HEK293 (cell line): ENCODE data around the gene GLIPR1L2.

ENCODE experiments used
- CTCF ChIA-PET: fragments of 350-600 bp; formaldehyde crosslinking; extraction: SDS; loops from one replicate; lab custom pipeline; 2021; ENCODE audit warnings: antibody characterized with exemption; lab: Yijun Ruan, JAX
- POLR2A ChIA-PET: fragments of 300-600 bp; formaldehyde crosslinking; extraction: SDS; loops from one replicate; lab custom pipeline; 2020; ENCODE audit warnings: antibody characterized with exemption, inconsistent platforms; lab: Yijun Ruan, JAX
- H3K27ac ChIP-seq: fragments of 200-500 bp; sonication (Bioruptor generic); 2 replicates; pipeline ENCODE4 v1.5.1; 2014; ENCODE audit warnings: low read depth, low read length, control low read depth, inconsistent platforms; ENCODE audit errors: extremely low read depth
- H3K36me3 ChIP-seq, 2 experiments: fragments of 200-500 bp in 1 of 2; sonication (Bioruptor generic) in 1 of 2; 1 replicate in 1 of 2; 2 replicates in 1 of 2; pipeline ENCODE4 v1.5.1; 2014 to 2017; ENCODE audit warnings: inconsistent platforms in 2 of 2, low read length in 2 of 2; ENCODE audit not compliant: control insufficient read depth in 2 of 2, insufficient read depth in 1 of 2
- H3K4me1 ChIP-seq: fragments of 200-500 bp; sonication (Bioruptor generic); 2 replicates; pipeline ENCODE4 v1.5.1; 2014; ENCODE audit warnings: mild to moderate bottlenecking, low read length, inconsistent platforms; ENCODE audit not compliant: control insufficient read depth, insufficient read depth
- H3K4me3 ChIP-seq: 2 replicates; pipeline ENCODE4 v1.5.1; 2011; ENCODE audit warnings: low read depth, mild to moderate bottlenecking, control low read depth, low read length, moderate library complexity
- H3K9me3 ChIP-seq: fragments of 200-500 bp; sonication (Bioruptor generic); 2 replicates; pipeline ENCODE4 v1.5.1; 2014; ENCODE audit warnings: low read depth, low read length, inconsistent platforms; ENCODE audit not compliant: control insufficient read depth, insufficient read depth
- EGR2 ChIP-seq: fragments of 450-650 bp; formaldehyde crosslinking; IDR thresholded peaks from 2 replicates; pipeline ENCODE4 v1.5.1; 2016; ENCODE audit warnings: low read depth, missing biosample characterization, missing genetic modification characterization
- GFI1B ChIP-seq: fragments of 450-650 bp; formaldehyde crosslinking; IDR thresholded peaks from 2 replicates; pipeline ENCODE4 v1.5.1; 2016; ENCODE audit warnings: missing biosample characterization, missing genetic modification characterization
- KLF8 ChIP-seq: fragments of 450-650 bp; formaldehyde crosslinking; IDR thresholded peaks from 2 replicates; pipeline ENCODE4 v1.5.1; 2016; ENCODE audit warnings: missing biosample characterization, missing genetic modification characterization
- SP2 ChIP-seq: fragments of 450-650 bp; formaldehyde crosslinking; IDR thresholded peaks from 2 replicates; pipeline ENCODE4 v1.5.1; 2016; ENCODE audit warnings: missing biosample characterization, missing genetic modification characterization
- SP7 ChIP-seq: fragments of 450-650 bp; formaldehyde crosslinking; IDR thresholded peaks from 2 replicates; pipeline ENCODE4 v1.5.1; 2016; ENCODE audit warnings: missing biosample characterization, missing genetic modification characterization
- ZBTB20 ChIP-seq: fragments of 450-650 bp; formaldehyde crosslinking; IDR thresholded peaks from 2 replicates; pipeline ENCODE4 v1.5.1; 2016; ENCODE audit warnings: missing biosample characterization, missing genetic modification characterization
- ZBTB7A ChIP-seq: fragments of 450-650 bp; formaldehyde crosslinking; IDR thresholded peaks from 2 replicates; pipeline ENCODE4 v1.5.1; 2016; ENCODE audit warnings: low read depth, missing biosample characterization, missing genetic modification characterization
- ZEB2 ChIP-seq: fragments of 450-650 bp; formaldehyde crosslinking; IDR thresholded peaks from 2 replicates; pipeline ENCODE4 v1.5.1; 2016; ENCODE audit warnings: missing biosample characterization, missing genetic modification characterization
- ZNF140 ChIP-seq: fragments of 450-650 bp; formaldehyde crosslinking; IDR thresholded peaks from 2 replicates; pipeline ENCODE4 v1.5.1; 2016; ENCODE audit warnings: missing biosample characterization, missing genetic modification characterization
- ZNF157 ChIP-seq: fragments of 450-650 bp; formaldehyde crosslinking; IDR thresholded peaks from 2 replicates; pipeline ENCODE4 v1.5.1; 2016; ENCODE audit warnings: missing biosample characterization, missing genetic modification characterization
- ZNF214 ChIP-seq: fragments of 450-650 bp; formaldehyde crosslinking; IDR thresholded peaks from 2 replicates; pipeline ENCODE4 v1.5.1; 2017; ENCODE audit warnings: missing biosample characterization, mild to moderate bottlenecking, missing genetic modification characterization, borderline replicate concordance
- ZNF23 ChIP-seq: fragments of 450-650 bp; formaldehyde crosslinking; IDR thresholded peaks from 2 replicates; pipeline ENCODE4 v1.5.1; 2016; ENCODE audit warnings: missing biosample characterization, missing genetic modification characterization, borderline replicate concordance
- ZNF274 ChIP-seq, 2 experiments: fragments of 200-500 bp in 1 of 2; fragments of 450-650 bp in 1 of 2; sonication (Bioruptor generic) in 1 of 2; formaldehyde crosslinking in 1 of 2; IDR thresholded peaks; 2 replicates each; pipeline versions ENCODE4 v1.5.1 to v1.6.1; 2014 to 2016; ENCODE audit warnings: borderline replicate concordance in 1 of 2, inconsistent platforms in 1 of 2, low read length in 1 of 2, missing biosample characterization in 1 of 2, missing genetic modification characterization in 1 of 2
- ZNF292 ChIP-seq: fragments of 450-650 bp; formaldehyde crosslinking; IDR thresholded peaks from 2 replicates; pipeline ENCODE4 v1.5.1; 2016; ENCODE audit warnings: low read depth, missing biosample characterization, missing genetic modification characterization, borderline replicate concordance
- ZNF311 ChIP-seq: fragments of 450-650 bp; formaldehyde crosslinking; IDR thresholded peaks from 2 replicates; pipeline ENCODE4 v1.5.1; 2017; ENCODE audit warnings: missing biosample characterization, missing genetic modification characterization, borderline replicate concordance
- ZNF354C ChIP-seq: fragments of 450-650 bp; formaldehyde crosslinking; IDR thresholded peaks from 2 replicates; pipeline ENCODE4 v1.5.1; 2016; ENCODE audit warnings: missing biosample characterization, missing genetic modification characterization, low read depth, borderline replicate concordance
- ZNF37A ChIP-seq: fragments of 450-650 bp; IDR thresholded peaks from 2 replicates; pipeline ENCODE4 v1.5.1; 2018; ENCODE audit warnings: missing biosample characterization, missing genetic modification characterization
- ZNF530 ChIP-seq: fragments of 450-650 bp; formaldehyde crosslinking; IDR thresholded peaks from 2 replicates; pipeline ENCODE4 v1.5.1; 2016; ENCODE audit warnings: low read depth, missing biosample characterization, missing genetic modification characterization
- ZNF548 ChIP-seq: fragments of 450-650 bp; formaldehyde crosslinking; IDR thresholded peaks from 2 replicates; pipeline ENCODE4 v1.5.1; 2016; ENCODE audit warnings: missing biosample characterization, missing genetic modification characterization
- ZNF658 ChIP-seq: fragments of 450-650 bp; formaldehyde crosslinking; IDR thresholded peaks from 2 replicates; pipeline ENCODE4; 2016; ENCODE audit warnings: missing biosample characterization, missing genetic modification characterization
- ZNF707 ChIP-seq: fragments of 450-650 bp; formaldehyde crosslinking; IDR thresholded peaks from 2 replicates; pipeline ENCODE4 v1.5.1; 2016; ENCODE audit warnings: missing biosample characterization, missing genetic modification characterization
- ZSCAN16 ChIP-seq: fragments of 450-650 bp; formaldehyde crosslinking; IDR thresholded peaks from 2 replicates; pipeline ENCODE4 v1.5.1; 2016; ENCODE audit warnings: missing biosample characterization, missing genetic modification characterization
- TF ChIP-seq, protein P1 (sequence below): IDR thresholded peaks from 2 replicates; pipeline ENCODE4 v1.6.1; 2011; ENCODE audit warnings: mild to moderate bottlenecking, low read depth, low read length, borderline replicate concordance
- TF ChIP-seq, protein P2 (sequence below): fragments of 450-650 bp; formaldehyde crosslinking; IDR thresholded peaks from 2 replicates; pipeline ENCODE4 v1.5.1; 2017; ENCODE audit warnings: missing biosample characterization, mild to moderate bottlenecking, missing genetic modification characterization, moderate library complexity

The GLIPR1L2 gene

DNA sequence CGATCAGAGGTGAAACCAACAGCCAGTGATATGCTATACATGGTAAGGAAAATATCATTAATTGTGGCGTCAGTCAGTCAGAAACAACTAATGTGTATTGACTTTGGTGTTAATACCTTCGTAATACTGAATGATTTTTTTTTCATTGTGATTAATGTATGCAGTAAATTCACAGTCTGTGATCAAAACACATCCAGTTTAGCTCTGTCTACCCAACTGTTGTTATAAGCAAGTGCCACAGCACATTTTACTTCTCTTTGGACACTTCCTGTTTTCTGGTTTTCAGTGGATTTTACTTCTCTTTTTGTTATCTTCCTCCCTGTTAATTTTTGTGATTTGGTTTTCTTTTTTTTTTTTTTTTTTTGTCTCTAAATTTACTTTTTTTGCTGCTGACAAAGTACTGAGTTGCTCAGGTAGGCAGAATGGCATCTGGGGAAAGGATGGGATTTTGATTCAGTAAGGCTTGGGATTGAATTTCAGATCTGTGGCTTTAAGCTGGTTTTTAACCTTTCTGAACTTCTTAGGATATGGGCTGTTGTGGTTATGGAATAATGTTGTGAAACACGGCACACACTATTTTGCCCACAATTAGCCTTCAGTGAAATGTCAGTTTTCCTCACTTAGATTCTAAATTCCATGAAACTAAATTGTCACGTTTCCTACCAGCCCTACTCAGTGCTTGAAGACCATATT, 90.3 kb downstream of the GLIPR1L2 start:
- no peaks in the 10 kb centered on the region for H3K9me3 ChIP-seq
- H3K36me3 ChIP-seq: no peaks in the 10 kb centered on the region
- H3K4me3 ChIP-seq: peak overlapping the region; percentile 13
- H3K27ac ChIP-seq: no peak overlapping the region
- H3K4me1 ChIP-seq: 0 out of 2 replicates have a peak, but pooled peaks cover 5% of the 10 kb centered on the region
- no peak for TF ChIP-seq ZNF707 (tag by site-specific recombination)
- no peak for TF ChIP-seq GFI1B (tag by site-specific recombination)
- TF ChIP-seq ZNF140 (tag by site-specific recombination): no peak
- no peak for TF ChIP-seq ZNF530
- no peak for TF ChIP-seq ZNF658
- no peak for TF ChIP-seq SP2
- no peak for TF ChIP-seq ZNF23 (tag by site-specific recombination)
- TF ChIP-seq ZSCAN16 (tag by site-specific recombination): no peak
- ChIA-PET POLR2A (interaction anchor here (0.7 to 0.8 kb wide), 2 partner anchors 90 to 447 kb away, joined by 3 read pairs; partner anchors contain the start of gene GLIPR1L2), CTCF (interaction anchor here (0.6 to 0.7 kb wide), 2 partner anchors 152 to 976 kb away, joined by 4 to 6 read pairs; no protein-coding TSS in a partner anchor)

DNA sequence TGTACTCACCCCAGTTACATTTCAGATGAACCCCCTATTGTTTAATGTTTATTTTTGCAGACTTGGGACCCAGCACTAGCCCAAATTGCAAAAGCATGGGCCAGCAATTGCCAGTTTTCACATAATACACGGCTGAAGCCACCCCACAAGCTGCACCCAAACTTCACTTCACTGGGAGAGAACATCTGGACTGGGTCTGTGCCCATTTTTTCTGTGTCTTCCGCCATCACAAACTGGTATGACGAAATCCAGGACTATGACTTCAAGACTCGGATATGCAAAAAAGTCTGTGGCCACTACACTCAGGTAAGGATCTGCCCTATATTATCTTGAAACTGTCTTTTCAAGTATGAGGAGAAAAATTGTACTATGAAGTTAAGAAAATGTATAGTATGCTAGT, 90.9 kb downstream of the GLIPR1L2 start:
- Histone ChIP-seq H3K36me3 (no peaks in the 10 kb centered on the region), H3K4me3 (no peak overlapping the region), H3K27ac (no peak overlapping the region), H3K9me3 (no peaks in the 10 kb centered on the region), H3K4me1 (0 out of 2 replicates have a peak, but pooled peaks cover 5% of the 10 kb centered on the region)
- CTCF ChIA-PET: no interaction called here
- POLR2A ChIA-PET: no interaction called here
- TF ChIP-seq ZNF292 (tag by site-specific recombination) (no peak), ZNF311 (tag by site-specific recombination) (no peak), ZSCAN16 (tag by site-specific recombination) (no peak), ZBTB7A (tag by site-specific recombination) (no peak), ZNF548 (tag by site-specific recombination) (no peak), ZNF274 (IDR thresholded peaks at IDR 0.05; ENCODE audit: low read length) (no peak), ZNF274 (tag by site-specific recombination; IDR thresholded peaks at IDR 0.05; ENCODE audit: borderline replicate concordance) (no peak), KLF8 (no peak), ZEB2 (tag by site-specific recombination) (no peak), ZNF354C (tag by site-specific recombination) (no peak), ZNF214 (tag by site-specific recombination) (no peak), ZBTB20 (no peak), ZNF37A (tag by site-specific recombination) (no peak), SP7 (tag by site-specific recombination) (no peak), EGR2 (tag by site-specific recombination) (no peak), ZNF157 (no peak)
- TF ChIP-seq, protein P1, sequence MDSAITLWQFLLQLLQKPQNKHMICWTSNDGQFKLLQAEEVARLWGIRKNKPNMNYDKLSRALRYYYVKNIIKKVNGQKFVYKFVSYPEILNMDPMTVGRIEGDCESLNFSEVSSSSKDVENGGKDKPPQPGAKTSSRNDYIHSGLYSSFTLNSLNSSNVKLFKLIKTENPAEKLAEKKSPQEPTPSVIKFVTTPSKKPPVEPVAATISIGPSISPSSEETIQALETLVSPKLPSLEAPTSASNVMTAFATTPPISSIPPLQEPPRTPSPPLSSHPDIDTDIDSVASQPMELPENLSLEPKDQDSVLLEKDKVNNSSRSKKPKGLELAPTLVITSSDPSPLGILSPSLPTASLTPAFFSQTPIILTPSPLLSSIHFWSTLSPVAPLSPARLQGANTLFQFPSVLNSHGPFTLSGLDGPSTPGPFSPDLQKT: no peak
- TF ChIP-seq, protein P2, sequence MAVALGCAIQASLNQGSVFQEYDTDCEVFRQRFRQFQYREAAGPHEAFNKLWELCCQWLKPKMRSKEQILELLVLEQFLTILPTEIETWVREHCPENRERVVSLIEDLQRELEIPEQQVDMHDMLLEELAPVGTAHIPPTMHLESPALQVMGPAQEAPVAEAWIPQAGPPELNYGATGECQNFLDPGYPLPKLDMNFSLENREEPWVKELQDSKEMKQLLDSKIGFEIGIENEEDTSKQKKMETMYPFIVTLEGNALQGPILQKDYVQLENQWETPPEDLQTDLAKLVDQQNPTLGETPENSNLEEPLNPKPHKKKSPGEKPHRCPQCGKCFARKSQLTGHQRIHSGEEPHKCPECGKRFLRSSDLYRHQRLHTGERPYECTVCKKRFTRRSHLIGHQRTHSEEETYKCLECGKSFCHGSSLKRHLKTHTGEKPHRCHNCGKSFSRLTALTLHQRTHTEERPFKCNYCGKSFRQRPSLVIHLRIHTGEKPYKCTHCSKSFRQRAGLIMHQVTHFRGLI (tag by site-specific recombination): no peak
